HG02642 (cell line): ENCODE results near the gene DNTT.
A peak's percentile ranks its signal among the peaks of the same experiment; 100 is the strongest.

ENCODE experiments used
- ATAC-seq: cut with Tn5 transposase; IDR thresholded peaks from one replicate; pipeline ENCODE4 v1.9.1; 2021; ENCODE audit warnings: mild to moderate bottlenecking; ENCODE audit not compliant: unreplicated experiment, poor library complexity

Gene DNTT

DNA sequence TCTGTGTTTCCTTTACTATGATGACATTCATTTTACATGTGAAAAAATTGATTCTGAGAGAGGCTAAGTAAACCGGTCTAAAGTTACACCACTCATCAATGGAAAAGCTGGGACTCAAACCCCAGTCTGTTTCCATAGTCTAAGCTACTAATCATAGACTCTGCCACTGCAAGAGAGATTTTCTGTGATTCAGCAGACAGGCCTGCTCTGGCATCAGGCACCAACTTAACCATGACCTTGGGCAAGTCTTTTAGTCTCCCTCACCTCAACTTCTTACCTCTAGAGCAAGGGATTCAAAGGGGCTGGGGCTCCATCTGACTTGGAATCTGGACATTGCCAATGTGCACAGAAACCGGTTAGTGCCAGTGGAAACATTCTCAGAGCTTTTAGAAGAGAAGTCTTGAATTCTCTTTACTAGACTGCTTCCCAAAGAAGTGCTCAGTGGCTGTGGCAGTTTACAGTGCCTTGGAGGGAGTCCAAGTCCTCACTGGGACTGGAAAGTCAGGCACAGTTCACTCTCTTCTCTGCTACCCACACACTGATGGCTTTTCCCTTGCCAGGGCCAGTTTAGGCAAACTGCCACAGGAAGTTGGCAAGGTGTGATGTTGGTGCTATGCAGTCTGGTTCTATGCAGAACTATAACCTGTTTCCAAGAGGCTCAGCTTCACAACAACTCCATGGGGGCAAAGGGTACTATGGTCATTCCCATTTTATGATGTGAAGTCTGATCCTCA, 28.4 kb upstream of the DNTT start:
- no peak for ATAC-seq

DNA sequence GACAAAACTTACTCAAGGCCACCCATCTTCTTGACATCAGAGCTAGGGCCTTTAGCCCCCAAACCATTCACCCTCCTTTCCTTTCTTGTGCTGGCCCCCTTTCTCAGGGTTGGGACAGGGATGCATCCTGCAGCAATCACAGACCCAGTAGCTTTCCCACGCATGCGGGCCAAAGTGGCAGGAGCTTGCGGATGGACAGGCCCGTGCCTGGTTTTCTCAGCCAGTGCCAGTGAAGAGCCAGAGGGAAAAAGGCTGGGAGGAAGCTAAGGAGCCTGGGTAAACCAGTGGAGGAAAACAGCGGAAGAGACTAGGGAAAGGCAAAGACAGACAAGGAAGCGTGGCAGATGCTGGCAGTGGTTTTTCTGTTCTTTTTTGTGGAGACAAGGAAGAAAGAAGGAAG, 27.8 kb upstream of the DNTT start:
- no peak for ATAC-seq

DNA sequence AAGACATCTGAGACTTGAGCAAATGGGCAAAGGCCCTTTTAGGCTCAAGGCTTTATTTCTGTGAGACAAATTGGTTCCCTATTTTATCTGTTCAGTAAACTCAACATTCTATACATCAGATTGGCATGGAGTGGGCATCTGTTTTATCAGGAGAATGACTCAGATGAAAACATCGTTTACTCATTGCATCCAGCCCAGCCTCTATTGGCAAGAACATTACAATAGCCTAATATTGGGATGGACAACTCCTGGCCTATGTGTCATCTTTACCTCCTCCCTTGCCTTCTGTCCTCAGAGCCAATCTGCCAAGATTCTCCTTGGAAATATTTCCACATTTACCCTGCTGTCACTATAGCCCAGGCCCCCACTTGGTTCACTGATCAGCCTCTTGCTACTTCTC, 27.4 kb upstream of the DNTT start:
- ATAC-seq: no peak

DNA sequence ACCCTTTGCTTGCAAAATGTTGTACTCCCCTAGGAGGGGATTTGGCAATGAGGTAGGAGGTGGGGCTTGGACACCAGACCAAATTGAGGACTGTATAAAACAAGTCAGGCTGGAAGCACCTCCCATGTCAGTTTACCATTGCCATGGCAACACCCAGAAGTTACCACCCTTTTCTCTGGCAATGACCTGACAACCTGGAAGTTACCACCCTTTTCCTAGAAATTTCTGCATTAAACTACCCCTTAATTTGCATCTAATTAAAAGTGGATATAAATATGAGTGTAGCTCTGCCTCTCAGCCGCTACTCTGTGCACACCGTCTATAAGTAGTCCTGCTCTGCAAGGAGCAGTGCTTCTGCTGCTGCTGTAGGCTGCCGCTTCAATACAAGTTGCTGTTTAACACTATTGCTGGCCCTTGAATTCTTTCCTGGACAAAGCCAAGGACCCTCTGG, 25.0 kb upstream of the DNTT start:
- no peak for ATAC-seq

DNA sequence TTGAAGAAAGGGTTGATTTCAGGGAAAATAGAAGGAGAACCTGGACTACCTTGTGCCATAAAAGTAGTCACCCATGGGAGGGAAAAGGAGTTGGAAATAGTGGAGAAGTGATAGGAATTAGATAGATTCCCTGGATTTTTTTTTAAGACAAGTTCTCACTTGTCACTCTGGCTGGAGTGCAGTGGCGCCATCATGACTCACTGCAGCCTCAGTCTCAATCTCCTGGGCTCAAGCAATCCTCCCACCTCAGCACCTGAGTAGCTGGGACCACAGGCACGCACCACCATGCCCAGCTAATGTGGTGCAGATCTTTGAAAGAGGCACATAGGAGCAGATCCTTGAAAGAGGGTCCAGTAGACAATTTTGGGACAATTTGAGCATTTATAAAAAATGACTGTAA, 23.4 kb upstream of the DNTT start:
- no peak for ATAC-seq

DNA sequence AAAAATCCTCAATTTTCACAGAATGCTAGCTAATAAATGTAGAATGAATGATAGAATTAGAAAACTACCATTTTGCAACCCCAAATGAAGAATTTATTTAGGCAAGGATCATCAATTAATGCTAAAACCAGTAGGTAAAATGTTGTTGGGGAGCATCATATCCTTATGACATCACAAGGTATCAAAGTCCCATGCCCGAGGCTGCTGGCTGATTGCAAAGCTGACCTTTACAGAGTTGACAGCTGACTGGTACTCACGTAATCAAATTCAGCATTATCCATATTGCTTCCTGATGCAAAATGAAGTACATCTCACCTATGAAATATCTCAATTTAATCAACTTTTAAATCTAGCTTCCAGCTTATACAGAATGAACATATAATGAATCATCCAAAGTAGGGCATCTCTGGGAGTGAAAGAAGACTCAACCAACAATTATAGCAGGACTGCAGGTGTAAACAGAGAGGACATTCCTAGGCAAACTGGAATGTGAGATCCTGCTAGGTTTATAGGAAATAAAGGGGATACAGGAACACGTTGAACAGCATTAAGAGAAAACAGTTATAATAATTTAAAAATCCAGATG, 22.7 kb upstream of the DNTT start:
- no peak for ATAC-seq

DNA sequence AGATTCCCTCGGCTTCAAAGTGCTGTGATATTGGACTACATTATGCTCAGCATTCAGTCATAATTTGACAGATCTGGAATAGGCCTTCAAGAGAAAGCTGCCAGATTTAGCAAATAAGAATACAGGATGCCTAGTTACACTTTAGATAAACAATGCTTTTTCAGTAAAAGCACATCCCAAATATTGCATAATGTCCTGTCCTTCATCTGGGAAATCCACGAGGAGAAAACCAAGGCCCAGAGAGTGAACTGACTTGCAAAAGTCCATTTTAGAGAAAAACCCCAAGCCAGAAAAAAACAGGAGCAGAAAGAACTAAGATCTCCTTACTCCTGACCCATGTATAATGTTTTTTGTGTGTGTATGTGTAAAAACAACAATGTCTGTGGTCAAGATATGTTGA, 20.9 kb upstream of the DNTT start:
- ATAC-seq: no peak

DNA sequence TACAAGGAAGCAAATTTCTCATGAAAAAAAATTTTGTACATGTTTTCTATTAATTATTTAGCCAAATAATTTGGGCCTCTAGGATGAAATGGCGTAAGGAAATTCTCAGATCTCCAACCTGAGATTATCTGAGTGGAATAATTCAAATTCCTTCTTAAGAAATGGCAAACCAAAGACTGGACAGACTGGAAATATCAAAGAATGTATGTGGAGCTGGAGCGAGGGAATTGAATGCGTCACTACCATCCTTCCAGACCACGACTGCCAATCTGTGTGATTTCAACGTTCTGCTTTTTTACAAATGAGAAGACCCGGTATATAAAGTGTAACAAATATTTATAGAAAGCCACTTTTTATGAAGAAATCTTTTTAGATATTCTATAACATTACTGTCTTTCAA, 20.5 kb upstream of the DNTT start:
- no peak for ATAC-seq

DNA sequence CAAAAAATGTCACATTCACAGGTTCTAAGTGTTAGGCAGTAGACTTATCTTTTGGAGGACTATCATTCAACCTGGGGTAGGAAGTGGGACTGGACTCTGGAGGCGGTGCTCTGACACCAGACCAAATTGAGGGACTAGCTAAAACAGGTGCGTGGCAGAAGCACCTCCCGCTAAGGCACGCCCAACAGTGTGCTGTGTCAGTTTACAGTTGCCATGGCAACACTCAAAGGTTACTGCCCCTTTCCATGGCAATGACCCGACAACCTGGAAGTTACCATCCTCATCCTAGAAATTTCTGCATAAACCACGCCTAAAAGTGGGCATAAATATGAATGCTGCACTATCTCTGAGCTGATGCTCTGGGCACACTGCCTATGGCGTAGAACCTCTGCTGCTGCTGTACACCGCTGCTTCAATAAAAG, 18.9 kb upstream of the DNTT start:
- no peak for ATAC-seq

DNA sequence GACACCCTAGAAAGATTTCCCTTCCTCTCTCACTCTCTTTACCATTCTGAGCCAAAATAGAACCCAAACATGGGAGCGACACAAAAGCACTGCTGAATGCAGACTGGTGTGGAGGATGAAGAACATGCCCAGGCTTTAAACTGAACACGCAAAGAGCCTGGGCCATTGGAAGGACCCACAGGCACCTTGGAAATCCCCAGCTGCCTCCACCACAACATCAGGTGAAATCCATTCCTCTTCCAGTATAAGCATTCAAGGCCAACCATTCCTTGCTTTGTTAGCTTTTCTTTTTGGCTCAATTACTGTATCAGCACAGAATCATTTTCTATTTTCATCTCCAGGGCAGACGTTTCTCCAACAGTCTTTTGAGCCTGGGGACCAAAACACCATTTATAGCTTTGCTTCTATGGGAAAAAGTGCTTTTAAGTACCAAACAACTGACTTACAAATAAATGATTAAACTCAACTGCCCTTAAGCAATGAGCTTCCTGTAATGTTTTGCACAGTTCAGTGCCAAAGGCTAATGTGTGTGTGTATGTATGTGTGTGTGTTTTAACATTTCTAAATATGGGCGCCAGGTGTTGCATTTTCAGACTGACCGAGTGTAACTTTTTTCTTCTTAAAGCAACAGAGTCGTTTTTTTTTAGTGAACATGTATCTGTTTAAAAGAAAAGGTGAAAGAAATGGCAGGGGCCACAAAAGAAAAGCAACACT, 16.7 kb upstream of the DNTT start:
- ATAC-seq: peak; percentile 71

DNA sequence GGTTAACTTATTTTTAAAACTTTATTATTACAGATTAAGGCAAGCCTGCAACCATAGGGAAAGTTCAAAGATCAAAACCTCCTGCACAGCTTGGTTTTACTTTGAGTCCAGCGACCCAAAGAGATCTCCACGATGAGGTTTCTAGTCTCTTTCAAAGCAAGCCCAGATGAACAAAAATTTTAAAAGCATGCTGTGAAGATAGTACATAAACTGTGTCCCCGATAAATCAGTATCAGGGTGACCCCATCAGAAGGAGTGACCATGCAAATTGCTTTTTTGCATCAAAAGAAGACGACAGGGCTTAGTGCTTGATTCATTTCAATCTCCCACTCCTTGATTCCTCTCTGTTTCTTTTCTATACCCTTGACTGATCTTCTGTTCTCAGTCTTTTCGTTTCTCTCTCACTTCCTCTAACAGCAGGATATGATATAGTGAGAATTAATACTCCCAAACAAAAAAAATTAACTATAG, 16.0 kb upstream of the DNTT start:
- peak; percentile 47 for ATAC-seq

DNA sequence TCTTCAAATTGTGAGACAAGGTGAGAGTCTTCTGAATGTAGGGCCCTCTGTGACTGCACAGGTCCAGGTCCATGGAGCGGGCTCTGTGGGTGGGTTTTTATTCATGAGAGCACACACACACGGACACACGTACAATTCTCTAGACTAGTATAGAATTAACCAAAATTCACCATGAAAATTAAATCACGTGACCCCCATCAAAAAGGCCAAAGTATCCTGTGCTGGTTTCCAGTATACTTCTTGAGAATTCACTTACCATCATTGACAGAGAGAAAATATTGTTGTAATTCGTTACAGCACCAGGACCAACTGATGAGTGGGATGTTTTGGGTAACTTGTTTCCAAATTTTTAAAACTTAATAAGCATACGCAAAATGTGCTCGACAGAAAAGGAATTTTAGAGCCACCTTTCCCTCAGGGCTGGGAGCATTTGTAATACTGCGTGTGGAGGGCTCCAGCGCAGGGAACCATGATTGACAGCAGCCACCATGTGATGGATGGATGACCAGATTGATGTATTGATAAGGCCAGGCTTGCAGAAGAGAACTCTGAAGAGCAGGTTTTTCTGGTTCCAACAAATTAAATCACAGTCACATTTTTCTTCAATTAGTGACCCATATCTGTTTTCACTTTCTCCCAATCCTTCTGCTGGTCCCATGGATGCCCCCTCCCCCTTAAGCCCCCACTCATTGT, 14.9 kb upstream of the DNTT start:
- no peak for ATAC-seq

DNA sequence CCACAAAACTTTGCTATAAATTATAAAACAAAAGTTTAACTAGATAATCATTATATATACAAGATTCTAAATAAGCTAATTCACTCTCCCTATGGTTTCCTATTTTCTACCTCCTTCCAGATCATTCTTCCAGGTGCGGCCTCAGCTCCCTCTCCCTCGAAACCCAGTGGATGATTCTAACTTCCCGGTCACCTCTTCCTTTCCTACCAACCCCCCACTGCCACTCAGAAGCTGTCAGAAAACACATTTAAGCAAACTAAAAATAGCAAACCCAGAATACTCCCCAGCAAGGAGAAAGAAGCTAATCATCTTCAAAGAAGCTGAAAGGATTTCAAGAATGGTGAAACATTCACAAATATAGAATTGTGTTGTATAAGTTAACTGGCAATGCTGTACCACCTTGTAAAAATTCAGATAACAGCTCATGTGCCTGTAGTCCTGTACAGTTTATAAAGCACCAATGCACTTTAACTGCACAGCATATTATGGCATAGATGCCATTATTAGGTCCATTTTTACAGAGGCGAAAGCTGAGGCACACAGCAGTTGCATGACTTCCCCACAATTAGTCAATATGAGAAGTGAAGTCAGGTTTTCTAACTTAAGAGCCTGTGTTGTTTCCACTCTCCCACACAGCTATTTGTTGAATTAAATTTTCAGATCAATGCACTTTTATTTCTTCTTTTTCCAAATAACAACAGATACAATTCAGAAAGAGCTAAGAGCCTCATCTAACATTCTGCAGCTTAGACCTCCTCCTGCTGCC, 13.7 kb upstream of the DNTT start:
- ATAC-seq: peak; percentile 36

DNA sequence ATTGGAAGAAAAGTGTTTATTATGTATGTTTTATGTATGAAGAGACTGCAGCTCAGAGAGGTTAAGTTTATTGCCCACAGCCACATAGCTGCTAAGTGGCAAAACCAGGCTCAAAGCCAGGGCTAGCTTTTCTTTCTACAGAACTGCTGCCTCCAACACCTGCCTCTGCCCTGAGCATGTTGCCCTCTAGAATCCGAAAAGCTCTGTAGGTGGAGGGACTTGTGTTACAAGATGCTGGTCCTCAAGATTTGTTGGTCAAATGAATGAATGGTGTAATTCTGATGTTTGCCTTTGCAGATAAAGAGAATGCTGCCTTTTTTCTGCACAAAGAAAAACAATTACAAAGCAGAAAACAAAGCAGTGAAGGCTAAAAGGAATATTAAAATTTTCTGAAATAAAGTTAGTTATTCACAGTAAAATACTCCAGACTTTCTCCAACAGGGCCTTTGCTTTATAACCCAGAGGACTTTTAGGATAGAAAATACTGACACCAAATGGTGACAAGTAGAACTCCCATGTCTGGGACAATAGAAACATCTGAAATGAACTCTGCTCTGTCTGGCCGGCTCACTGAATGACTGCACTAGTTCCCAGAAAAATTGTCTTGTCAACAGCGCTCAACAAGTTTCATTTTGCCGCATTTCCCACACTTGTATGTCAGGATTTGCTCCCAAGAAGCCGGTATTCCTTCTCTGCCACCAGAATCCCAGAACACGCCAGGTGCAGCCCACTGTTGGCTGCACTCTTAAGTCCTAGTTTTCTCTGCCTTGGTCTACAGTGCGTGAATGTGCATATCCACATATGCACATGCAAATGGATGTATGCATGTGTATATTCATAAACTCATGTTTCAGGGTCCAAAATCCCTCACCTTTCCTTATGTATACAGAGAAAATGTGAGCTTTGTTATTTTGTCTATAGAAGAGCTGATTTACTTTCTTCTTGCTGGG, 11.0 kb upstream of the DNTT start:
- ATAC-seq: no peak

DNA sequence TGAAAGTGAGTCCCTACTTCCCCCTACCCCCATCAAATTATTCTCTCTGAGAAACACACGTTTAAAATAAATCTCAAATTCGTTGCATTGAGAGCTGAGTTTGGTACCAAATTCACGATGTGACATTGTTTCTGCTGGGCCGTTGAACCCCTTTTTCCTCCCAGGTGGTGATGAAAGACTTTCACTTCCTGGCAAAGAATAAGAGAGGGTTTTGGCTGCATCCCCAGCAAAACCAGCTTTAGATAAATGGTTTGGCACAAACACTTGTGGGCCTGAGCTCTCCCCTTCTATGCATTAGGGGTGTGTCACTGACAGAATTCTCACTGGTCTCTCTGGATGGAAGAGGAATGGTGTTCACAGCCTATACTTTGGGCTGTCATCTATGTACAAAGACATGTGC, 8.8 kb upstream of the DNTT start:
- no peak for ATAC-seq

DNA sequence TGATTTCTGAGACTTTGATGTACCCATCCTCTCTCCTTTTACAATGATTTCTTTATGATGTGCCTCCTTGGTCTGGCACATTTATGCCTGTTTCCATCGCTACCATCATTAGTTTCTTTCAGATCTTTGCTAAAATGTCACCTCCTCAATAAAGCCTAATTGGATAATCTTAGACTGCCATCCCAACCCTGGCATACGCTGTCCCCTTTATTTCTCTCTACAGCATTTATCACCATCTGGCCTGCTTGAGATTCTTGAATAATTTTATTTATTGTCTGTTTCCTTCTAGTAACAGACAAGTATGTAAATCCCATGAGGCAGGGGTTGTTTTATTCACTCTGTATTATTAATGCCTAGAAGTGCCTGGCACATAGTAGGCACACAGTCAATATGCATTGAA, 6.7 kb upstream of the DNTT start:
- no peak for ATAC-seq

DNA sequence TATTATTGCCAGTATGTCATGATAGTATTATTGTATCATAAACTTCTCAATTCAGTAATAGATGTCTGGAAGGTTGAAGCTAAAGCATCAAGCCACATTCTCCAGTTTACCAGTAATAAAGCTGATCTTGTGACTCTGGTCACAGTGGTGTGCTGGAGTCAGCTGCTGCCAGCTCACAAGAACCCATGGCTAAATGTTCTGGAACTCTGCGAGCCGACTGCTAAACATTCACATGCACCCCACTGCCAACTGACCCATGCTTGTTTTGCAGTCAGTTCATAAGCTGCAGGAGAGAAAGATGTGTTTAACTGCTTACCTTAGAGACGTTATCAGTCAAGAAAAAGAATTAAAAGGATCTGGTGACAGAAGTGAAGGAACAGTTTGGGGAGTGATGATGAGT, 5.9 kb upstream of the DNTT start:
- ATAC-seq: no peak

DNA sequence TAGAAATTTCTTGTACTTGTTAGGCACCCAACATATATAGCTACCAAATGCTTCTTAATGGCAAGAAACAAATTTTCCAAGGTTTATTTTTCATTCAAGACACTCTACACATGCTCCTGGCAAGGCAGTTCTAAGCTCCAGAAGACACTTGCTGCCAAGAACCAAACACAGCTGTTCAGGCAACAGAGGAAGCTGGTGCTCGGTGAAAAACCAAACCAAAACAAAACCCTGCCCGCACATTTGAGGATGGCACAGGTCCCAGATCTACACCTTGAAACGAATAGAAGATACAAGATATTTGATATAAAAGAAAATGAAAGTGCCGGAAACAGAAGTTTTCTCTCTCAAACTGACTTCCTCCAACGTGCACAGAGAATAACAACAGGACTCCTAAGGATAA, 4.9 kb upstream of the DNTT start:
- ATAC-seq: no peak

DNA sequence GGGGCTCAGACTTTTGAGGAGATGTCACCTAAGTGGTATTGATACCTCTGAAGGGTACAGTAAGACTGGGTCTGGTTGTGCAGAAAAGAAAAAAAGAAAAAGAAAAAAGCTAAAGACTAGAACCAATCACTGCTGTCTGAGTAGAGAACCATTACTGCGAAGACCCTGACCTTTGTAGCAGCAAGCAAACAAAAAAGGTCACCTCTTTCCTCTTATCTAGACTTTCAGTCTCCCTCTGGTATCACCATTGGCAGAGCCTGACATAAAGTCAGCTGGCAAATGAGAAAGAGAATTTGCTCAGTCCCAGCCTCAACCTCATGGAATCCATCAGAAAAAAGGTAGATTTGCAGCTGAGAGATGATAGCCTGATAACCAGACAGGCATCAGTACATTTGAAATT, 2.6 kb upstream of the DNTT start:
- no peak for ATAC-seq
